Activated CD8-positive, alpha-beta memory T cell treated with anti-CD3 and anti-CD28 coated beads, Interleukin-2, amount 50 U/mL, for 1 hour (primary cell): ENCODE measurements around the gene VWA8.
"Not testable (repeated sequence)": the region's sequence is repeated elsewhere in the genome, so short reads cannot be mapped to it uniquely, and the experiment has no call there.

ENCODE experiments used
- DNase-seq: peaks from one replicate; pipeline ENCODE4 v3.0.0-alpha.2; 2020; ENCODE audit errors: extremely low read depth

Gene VWA8

DNA sequence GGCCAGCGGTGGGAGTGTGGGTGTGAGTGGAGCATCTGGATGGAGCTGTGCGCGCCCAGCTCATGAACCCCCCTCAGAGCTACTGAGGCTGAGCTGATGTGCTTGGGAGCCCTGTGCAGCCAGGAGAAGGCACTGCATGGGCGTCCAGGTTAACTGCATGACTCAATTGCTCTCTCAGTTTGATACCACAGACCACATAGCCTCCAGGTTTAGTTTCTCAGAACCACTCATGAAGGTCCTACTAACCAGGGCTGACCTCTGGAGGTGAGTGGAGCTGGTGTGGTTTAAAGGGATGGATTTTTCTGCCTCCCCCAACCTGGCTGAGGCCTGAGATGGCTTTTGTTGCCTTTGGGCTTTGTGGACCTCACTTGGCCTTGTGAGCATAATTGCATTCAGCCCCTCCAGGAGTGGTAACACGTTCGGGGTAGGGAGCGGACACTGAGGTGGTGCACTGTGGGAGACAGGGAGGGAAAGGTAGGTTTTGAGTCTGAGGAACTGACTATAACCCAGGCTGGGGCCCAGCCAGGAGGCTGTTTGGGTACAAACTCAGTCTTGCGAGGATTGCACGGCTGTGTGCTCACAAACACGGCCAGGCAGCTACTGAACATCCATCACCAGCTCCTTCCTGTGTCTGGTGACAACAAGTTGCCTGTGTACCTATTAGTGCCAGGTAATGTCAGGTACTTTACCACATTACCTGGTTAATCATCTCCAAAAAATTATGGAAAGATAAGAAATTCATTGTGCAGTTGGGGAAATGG lies 406.1 kb downstream of the VWA8 start:
- DNase-seq: no peak

DNA sequence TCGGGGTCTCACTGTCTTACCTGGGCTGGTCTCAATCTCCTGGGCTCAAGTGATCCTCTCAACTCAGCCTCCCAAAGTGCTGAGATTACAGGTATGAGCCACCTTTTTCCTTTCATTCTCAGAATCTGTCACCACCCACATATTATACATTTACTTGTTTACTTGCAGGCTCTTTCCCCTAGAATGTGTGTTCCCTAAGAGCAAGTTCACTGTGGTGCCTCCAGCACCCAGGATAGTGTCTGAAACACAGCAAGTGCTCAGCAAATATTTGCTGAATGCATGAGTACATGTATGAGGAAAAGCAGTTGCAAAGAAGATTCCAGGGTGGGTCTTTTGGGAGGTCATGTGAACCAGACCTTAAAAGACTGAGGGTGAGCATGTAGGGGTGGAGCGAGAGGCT lies 406.7 kb downstream of the VWA8 start:
- no peak for DNase-seq

DNA sequence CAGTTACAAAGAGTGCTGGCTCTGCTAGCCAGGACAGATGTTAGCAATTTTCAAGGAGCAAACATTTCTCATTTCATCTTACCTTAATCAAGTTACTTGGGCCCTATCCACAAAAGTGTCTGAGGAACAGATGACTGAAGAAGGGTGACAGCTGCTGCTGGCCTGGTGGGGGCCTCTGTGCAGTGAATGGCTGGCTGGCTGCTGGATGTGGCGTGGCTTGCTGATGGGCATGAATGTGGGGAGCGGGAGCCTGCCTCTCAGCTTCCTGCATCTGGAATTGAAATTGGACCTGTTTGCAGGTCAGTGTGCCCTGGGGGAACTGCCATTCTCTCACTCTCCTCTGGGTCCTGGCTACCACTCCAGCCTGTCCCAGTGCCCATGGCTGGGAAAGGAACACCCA lies 408.9 kb downstream of the VWA8 start:
- DNase-seq: no peak

DNA sequence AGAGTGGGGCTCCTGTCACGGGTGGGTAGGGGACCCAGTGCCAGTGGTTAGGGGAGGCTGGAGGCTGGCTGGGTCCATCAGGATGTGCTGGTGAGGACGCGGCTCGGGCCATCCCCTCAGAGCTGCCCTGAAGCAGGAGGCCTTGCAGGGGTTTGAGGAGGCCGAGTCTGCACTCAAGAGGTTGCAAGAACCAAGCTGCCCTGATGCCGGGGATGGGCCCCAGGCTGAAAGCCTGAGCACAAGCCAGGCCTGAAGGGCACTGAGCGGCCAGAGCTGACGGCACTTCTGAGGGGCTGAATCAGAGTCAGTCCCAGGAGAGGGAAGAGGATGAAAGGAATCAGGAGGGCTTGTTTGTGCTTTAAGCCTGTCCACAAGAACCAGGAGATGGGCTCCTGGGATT lies 410.6 kb downstream of the VWA8 start:
- DNase-seq: no peak

DNA sequence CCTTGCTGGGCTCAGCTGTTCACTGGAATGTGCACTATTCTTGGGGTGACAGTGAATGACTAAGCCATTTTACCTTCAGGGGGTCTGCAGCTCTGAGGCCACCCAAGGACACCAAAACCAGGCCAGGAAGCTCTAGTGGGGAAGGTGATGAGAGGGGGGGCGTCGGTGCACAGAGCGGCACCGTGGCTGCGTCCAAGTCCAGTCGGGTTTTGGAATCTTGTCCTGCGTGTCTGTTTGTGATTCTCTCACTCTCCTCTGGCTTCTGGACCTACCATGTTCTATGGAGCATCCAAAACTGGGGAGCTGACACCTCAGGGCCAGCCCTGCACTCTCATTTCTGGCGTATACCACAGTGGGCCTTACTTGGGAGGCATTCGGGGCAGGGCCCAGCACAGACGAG lies 411.4 kb downstream of the VWA8 start:
- DNase-seq: no peak

DNA sequence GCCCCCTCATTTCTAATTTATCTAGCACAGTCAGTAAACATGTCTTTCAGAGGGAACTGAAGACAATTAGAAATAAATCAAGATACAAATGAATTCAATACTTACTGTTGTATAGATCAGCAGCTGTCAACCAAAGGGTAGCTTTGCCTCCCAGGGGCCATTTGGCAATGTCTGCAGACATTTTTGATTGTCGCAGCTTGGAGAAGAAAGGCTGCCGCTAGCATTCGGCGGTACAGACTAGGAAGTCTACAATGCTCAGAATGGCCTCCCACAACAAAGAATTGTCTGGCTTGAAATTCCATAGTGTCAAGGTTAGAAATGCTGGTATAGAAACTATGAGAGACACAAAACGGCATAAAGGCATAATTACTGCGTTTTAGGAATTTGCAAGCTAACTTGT lies 412.0 kb downstream of the VWA8 start:
- no peak for DNase-seq

DNA sequence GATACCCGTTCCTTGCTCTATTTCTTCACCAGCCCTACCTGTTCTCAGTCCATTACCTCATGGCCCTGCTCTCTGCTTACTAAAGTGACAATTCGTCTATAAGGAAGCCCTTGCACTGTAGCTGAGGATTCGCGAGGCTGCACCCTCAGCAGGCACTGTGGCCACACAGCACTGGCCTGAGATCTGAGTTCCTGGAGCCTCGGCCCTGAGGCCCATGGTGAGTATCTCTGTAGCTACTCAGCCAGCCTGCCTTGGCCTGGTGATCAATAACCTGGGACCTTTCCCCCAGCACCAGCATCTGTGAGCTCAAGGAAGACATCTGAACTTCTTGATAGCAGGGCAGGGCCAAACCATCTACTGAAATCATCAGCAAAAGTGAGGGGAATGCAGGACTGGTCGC lies 412.9 kb downstream of the VWA8 start:
- no peak for DNase-seq

DNA sequence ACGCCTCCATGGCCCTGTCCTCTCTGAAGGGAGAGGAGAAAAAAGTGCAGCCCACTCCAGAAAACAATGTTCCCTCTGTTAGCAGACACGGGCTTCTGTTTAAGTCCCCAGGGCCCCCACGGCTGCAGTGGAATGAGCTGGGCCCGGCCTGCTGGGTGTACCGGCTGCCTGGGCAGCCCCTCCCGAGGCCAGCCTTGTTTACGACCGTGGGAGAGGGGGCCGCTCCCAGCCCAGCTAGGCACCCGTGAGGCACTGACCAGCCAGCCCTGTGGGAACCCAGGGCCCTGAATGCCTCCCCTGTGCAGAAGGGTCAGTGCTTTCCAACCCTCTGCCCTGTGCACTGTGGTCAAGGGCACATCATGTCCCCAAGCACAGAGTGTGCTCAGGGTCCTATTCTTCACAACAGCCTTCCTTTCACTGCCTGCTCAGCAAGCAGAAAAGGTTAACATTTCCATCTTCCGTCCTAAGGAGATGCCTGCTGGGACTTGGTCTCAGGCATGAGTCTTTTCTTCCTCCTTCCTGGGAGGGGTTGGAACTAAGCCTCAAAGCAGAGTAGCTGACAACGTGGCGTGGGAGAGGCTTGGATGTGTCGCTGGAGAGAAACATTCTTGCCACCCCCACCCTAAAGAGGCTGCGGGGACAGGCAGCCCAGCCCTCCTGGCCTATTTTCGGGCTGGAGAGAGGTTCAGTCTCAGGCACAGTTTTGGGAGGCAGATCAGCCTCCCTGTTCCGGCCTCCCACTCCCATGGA lies 413.5 kb downstream of the VWA8 start:
- no peak for DNase-seq

DNA sequence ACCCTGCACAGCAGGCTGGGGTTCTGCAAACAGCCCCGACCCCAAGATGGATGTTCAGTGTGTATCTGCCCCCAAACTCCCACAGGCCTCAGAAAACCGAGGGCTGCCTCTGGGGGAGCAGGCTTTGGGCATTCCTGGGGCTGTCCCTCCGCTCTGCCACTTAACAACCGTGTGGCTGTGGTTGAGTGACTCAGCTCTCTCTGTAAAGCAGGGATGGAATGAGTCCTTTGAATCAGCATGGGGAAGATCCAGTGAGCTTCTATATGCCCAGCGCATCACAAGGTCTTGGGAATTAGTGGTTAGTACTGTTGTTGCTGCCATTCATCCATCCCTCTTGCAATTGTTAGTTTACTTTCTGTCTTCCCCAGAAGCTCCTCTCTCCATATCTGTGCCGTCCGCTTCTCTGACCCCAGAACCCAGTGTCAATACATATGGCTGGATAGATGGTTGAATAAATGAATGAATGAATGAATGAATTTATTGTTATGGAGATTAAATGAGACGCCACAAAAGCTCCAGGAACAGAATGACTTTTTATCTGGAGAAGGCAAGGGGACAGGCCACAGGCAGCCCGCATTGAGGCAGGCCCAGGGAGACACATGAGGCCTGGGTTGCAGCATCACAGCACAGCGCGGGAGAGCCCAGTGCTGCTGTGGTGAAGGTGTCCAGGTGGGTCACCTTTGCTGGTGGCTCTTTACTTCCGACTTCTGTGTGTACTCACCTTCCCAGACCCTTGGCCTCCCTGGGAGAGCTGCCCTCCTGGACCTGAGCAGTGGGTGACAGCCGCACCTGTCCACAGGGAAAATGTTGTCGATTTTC lies 414.3 kb downstream of the VWA8 start:
- DNase-seq: no peak

DNA sequence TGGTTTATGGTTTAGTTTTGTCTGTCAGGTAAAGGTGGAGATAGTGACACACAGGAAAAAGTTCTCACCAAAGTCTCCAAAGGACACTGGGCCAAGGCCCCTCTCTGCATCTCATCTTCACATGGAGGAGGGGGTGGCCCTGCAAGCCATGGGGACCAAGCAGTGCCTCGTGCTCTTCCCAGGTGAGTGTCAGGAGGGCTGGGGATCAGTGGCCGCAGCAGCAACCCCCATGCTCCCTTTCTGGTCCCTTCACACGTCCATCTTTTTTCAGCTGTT lies 415.5 kb downstream of the VWA8 start:
- DNase-seq: no peak

DNA sequence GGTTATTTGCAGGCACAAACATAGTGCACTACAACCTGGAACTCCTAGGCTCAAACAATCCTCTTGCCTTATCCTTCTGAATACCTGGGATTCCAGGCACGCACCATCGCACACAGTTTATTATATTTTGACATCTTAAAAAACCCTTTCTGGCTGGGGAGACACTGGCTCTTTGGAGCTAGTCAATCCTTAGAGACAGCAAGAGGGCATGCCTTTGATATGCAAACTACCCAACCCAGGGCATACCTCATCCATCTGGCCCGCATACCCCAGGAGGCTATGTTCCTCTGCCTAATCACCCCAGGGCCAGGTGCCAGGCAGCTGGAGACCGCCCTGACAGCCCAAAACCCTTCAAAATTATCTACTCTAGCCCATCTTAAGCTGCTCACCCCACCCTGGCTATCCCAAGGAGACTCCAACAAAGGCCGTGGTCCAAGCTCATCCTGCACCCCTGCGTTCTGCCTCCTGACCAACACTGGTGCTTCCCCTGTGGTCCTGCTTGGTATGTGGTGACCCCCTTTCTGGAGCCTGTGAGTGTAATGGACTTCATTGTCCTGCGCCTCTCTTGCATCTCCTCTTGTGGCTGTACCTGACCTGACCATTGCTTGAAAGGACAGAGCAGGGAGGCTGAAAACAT lies 417.1 kb downstream of the VWA8 start:
- DNase-seq: no peak

DNA sequence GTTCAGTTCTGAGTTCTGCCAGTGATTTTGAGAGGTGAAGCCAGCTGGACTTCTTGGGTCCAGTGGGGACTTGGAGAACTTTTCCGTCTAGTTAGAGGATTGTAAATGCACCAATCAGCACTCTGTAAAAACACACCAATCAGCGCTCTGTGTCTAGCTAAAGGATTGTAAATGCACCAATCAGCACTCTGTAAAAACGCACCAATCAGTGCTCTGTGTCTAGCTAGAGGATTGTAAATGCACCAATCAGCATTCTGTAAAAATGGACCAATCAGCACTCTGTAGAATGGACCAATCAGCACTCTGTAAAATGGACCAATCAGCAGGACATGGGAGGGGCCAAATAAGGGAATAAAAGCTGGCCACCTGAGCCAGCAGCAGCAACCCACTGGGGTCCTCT lies 418.1 kb downstream of the VWA8 start:
- not testable (repeated sequence) for DNase-seq

DNA sequence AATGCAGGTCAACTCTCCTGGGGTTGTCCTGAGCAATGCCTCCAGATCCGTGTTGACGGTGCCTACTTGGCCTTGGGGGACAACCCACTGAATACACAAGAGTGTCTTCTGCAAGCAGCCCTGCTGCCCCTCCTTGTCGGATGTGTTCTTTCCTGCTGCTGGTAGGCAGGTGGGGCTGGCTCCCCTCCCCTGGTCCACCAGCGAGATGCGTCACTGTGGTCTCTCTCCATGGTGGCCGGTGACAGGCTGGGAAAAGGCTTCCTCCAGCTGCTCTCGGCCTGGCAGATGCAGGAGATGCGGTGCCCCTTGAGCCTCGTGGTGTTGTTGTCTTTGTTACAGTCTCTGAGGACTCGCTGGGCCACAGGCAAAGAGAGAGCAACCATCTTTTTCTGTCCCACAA lies 418.6 kb downstream of the VWA8 start:
- DNase-seq: no peak

DNA sequence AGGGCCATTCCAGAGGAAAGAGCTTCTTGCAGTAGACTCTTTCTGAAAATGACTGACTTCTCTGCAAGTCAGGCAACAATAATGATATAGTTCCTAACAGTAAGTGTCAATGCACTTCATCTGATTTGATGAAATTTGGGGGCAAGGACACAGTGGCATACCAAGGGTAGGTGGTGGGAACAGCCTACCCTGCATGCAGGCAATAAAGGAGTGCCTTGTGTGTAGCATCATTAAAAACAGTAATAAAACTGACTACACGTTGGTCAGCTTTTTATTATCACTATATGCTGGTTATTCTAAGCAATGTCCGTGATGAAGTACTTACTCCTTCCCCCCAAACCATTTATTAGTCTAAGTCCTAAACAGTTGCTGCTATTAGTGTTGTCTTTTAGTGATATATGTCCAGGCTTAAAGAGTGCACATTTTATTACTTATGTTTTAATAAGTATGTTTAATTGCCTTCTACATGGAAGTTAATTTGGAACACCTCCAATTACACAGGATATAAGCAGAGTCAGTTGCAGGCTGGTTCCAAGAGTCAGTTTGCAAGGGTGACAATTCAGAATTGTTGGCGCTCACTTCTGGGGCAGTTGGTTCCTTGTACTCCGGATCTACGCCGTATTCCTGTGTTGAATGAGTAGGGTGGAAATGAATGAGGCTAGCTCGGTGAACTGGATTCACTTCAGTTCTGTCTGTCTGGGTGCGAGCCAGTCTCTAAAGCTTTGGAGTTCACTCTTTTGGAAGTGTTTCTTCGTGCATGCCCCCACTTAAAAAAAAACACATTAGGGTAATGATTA lies 419.6 kb downstream of the VWA8 start:
- DNase-seq: no peak

DNA sequence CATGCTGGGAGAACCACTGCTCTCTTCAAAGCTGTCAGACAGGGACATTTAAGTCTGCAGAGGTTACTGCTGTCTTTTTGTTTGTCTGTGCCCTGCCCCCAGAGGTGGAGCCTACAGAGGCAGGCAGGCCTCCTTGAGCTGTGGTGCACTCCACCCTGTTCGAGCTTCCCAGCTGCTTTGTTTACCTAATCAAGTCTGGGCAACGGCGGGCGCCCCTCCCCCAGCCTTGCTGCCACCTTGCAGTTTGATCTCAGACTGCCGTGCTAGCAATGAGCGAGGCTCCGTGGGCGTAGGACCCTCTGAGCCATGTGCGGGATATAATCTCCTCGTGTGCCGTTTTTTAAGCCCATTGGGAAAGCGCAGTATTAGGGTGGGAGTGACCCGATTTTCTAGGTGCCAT lies 420.7 kb downstream of the VWA8 start:
- not testable (repeated sequence) for DNase-seq

DNA sequence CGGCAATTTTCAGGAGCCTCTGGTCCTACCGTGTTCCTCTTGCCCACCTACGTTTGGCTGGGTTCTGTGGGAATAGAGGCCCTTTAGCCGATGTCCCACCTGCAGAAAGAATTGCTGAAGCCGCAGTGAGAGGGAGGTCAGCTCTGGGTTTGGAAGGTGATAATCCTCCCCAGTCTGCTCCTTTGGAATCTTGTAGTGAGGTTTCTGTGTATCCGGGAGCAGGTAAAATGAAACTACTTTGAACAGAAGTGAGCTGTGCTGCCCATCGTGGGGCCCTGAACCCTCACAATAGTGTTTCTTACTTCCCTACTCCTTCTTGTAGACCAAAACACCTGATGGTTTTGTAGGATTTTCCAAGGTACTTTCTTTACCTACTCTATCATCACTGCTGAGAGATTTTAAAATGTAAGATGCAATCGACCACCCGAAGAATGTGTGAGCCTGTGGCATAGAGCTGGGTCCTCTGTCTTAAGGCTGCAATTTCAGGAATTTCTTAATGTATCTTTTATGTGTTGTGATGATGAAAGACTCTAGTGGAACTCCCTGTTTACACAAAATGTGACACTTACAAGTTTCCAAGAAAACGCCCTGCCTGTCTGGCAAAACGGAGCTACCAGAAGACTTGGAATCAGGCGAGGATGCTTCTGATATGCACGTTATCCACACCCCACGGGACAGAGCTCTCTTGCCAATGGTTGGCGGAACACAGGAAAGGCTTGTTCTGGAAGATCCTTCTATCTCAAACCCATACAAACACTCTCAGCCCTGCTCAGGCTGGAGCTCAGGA lies 427.4 kb downstream of the VWA8 start:
- no peak for DNase-seq

DNA sequence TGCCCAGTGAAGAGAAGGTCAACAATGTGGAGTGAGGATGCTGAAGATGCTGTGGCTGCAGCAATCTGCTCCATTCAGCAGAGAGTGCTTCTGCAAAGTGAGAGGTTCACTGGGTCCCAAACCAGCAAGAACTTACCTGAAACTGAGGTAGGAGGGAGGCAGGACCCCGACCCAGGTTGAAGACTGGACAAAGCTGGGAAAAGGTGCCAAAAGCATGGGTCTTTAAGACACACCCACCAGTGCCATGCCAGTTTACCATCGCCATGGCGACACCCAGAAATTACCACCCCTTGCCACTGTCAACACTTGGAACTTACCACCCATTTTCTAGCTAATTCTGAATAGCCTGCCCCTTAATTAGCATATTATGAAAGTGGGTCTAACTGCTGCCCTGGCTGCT lies 432.9 kb downstream of the VWA8 start:
- no peak for DNase-seq

DNA sequence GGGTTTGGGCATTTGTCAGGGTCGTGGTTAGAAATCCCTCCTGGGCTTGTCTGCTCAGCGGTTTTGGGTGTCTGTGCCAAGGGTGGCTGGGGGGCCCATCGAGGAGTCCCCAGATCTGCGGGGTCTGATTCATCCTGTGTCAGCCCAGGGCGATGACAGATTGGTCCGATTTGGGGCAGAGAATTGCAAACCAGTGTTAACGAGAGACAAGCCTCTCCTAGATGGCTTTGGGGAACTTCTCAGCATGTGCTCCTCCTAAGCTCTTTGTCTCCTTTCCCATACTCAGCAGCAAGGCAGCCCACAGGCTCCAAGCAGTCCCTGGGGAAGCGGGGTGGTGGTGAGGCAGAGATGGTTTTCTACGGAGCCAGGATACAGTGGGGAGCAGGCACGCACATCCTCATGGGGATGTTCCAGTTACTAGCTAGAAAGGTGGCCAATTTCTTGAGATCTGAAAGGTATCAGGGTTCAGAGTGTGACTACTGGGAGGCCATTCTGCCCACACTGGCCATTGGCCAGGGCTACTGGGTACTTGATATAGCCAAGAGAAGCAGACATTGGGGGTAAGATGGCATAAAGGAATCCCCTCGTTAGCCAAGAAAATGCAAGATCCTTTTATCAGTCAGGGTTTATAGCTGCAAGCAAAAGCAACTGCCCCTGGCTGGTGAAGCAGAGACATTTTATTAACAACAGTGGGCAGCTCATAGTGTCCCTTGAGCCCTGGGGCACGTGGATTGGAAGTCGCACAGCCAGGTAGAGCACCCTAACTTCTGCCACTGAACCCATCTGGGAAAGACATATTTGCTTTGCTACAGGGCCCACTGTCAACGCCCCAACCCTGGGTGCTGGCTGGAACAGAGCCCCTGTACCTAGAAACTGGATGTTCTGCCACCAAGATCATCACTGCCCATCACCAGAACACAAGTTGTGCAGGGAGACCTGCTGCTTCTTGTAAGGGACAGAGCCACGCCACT lies 440.0 kb downstream of the VWA8 start:
- no peak for DNase-seq

DNA sequence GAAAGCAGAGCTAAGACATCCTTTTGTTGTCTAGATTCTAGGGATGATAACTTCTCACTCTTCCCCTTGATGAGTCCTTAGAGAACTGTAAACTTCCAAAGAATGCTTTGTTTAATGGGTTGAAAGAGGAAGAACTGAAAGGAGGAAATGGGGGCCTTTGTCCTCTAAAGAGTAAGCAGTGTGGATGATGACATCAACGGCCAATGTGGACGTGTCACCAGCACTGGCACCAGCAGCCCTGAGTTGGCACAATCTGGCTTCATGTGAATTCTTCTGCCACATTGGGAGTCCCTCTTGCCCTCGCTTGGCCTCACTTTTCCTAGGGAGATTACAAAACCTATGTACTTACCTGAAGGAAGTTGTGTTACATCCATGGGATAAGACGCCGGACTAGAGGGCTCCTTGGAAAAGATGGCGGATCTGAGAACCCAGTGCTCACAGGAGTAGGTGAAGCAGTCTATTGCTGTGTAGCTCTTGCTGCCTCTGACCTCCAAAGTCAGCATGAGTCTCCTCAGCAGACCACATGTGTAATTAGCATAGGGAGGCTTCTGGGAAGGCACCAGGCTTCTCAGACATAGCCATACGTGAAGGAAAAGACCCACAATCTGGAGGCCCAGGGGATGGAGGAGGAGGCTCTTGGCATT lies 440.8 kb downstream of the VWA8 start:
- no peak for DNase-seq
